Activated T-helper 17 cell treated with anti-CD3 and anti-CD28 coated beads, Interleukin-2, amount 50 U/mL, for 72 hours (primary cell): ENCODE measurements around the gene TWF2. TPM values are rescaled to one million over a fixed set of nuclear protein-coding genes. Genes with fewer than 3 reads are reported as not detected.
"Not testable (repeated sequence)": the region's sequence is repeated elsewhere in the genome, so short reads cannot be mapped to it uniquely, and the experiment has no call there.

ENCODE experiments used
- ATAC-seq: fragments of 150-1000 bp; cut with Tn5 transposase; replicated peaks from 2 replicates; pipeline ENCODE4 v1.10.0; 2021; ENCODE audit warnings: mild to moderate bottlenecking, moderate library complexity
- H3K27ac Mint-ChIP-seq: one replicate; pipeline ENCODE4 v1.8.0; 2022; ENCODE audit warnings: mixed read lengths
- H3K27me3 Mint-ChIP-seq: one replicate; pipeline ENCODE4 v1.8.0; 2022; ENCODE audit warnings: mixed read lengths
- H3K36me3 Mint-ChIP-seq: one replicate; pipeline ENCODE4 v1.8.0; 2022; ENCODE audit warnings: low read depth, mild to moderate bottlenecking, mixed read lengths
- H3K4me1 Mint-ChIP-seq: one replicate; pipeline ENCODE4 v1.8.0; 2022; ENCODE audit warnings: mixed read lengths
- H3K4me3 Mint-ChIP-seq: one replicate; pipeline ENCODE4 v1.8.0; 2022; ENCODE audit warnings: mild to moderate bottlenecking, mixed read lengths
- H3K9me3 Mint-ChIP-seq: one replicate; pipeline ENCODE4 v1.8.0; 2022; ENCODE audit warnings: mixed read lengths
- total RNA-seq, 2 donors: library from RNA; stranded (reverse); gene quantifications; one replicate each; pipeline ENCODE4 v1.2.3, GENCODE V29; 2022

Gene TWF2
- total RNA-seq, 2 donors from 2014 or later = 89.9 to 159 TPM

DNA sequence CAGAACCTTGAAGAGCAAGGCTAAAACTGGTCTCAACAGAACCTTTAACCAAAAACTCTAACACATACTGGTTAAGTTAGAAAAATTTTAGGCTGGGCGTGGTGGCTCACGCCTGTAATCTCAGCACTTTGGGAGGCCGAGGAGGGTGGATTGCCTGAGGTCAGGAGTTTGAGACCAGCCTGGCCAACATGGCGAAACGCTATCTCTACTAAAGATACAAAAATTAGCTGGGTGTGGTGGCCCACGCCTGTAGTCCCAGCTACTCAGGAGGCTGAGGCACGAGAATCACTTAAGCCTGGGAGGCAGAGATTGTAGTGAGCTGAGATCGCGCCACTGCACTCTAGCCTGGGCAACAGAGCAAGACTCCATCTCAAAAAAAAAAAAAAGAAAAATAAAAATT lies 33.2 kb upstream of the TWF2 start:
- H3K27me3 Mint-ChIP-seq, H3K9me3 Mint-ChIP-seq, ATAC-seq: not testable (repeated sequence)
- peaks cover 52% of the 10 kb centered on the region for H3K4me1 Mint-ChIP-seq
- peaks cover 100% of the 10 kb centered on the region for H3K36me3 Mint-ChIP-seq
- peak overlapping the region; percentile 95 for H3K4me3 Mint-ChIP-seq
- H3K27ac Mint-ChIP-seq = peak overlapping the region; percentile 87

DNA sequence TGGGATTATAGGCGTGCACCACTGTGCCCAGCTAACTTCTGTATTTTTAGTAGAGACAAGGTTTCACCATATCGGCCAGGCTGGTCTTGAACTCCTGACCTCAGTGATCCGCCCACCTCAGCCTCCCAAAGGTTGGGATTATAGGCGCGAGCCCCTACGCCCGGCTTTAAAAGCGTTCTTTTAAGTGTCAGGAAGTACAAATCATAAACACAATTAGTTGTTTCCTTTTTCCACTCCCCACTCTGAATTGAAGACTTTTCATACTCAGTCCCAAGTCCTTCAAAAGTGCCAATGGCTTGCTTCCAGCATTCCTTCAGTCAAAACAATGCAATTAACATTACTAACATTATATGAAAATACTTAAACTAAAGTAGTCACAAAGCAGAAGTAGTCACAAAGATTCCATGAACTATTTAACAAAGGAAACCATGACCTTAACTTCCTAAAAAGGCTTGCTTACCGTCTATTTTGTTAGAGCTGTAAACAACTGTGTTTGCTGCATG lies 31.3 kb upstream of the TWF2 start:
- H3K27ac Mint-ChIP-seq = peak overlapping the region; percentile 87
- ATAC-seq = no peak

DNA sequence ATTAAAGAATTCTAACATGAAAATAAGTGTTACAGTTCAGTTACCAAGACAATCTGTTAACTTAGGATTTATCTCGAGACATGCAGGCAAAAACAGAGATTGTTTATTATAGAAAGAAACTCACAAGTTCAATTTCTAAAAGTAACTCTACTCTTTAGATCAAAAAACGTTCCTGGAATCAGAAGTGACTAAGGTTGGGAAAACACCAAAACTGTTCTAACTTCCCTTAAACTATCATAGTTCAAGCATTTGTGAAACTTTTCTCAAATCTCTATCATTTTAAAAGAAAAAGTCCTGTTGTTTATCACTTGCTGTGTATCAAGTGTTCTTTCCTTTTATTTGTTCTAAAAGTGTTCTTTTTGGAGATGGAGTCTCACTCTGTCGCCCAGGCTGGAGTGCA lies 30.8 kb upstream of the TWF2 start:
- peaks cover 54% of the 10 kb centered on the region for H3K4me1 Mint-ChIP-seq
- peak; percentile 39 for ATAC-seq
- peak overlapping the region; percentile 87 for H3K27ac Mint-ChIP-seq
- H3K36me3 Mint-ChIP-seq = peaks cover 100% of the 10 kb centered on the region
- no peaks in the 10 kb centered on the region for H3K27me3 Mint-ChIP-seq
- no peaks in the 10 kb centered on the region for H3K9me3 Mint-ChIP-seq
- H3K4me3 Mint-ChIP-seq = peak overlapping the region; percentile 95

More for the DNA sequence above, 31.3 kb upstream of the TWF2 start:
- peaks cover 54% of the 10 kb centered on the region for H3K4me1 Mint-ChIP-seq
- no peaks in the 10 kb centered on the region for H3K27me3 Mint-ChIP-seq
- peaks cover 100% of the 10 kb centered on the region for H3K36me3 Mint-ChIP-seq
- H3K9me3 Mint-ChIP-seq = no peaks in the 10 kb centered on the region
- peak overlapping the region; percentile 95 for H3K4me3 Mint-ChIP-seq

DNA sequence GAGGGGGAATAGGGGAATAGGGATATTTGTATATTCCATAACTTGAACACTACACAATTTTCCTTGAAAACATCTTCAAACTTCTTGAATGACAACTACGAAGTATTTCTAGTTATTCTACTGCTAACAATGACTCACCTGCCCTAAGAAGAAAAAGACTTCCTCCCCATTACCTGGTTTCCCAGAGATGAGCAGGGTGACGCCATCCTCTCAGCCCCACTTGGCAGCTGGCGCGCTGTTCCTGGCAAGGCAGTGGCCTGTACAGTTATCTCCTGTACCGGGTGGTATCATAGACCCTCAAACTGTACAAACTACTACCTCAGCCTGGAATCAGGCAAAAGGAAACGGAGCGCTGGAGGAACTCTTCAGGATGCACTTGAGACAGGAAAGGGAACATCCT lies 29.1 kb upstream of the TWF2 start:
- peak overlapping the region; percentile 87 for H3K27ac Mint-ChIP-seq
- no peaks in the 10 kb centered on the region for H3K27me3 Mint-ChIP-seq
- H3K4me1 Mint-ChIP-seq = peaks cover 58% of the 10 kb centered on the region
- H3K36me3 Mint-ChIP-seq = peaks cover 100% of the 10 kb centered on the region
- no peaks in the 10 kb centered on the region for H3K9me3 Mint-ChIP-seq
- peak overlapping the region; percentile 95 for H3K4me3 Mint-ChIP-seq
- peak; percentile 80 for ATAC-seq

DNA sequence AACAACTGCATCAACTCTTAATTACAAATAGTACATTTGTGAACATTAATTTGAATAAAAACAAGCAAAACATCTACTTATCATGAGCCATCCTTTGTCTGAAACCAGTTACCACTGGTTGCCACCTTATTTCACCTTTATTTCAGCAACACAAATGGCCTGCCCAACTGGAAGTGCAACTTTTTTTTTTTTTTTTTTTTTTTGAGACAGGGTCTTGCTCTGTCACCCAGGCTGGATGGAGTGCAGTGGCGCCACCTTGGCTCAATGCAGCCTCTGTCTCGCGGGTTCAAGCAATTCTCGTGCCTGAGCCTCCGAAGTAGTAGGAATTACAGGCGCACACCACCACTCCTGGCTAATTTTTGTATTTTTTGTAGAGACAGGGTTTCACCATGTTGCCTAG lies 26.4 kb upstream of the TWF2 start:
- Mint-ChIP-seq H3K4me3 (no peak overlapping the region), H3K36me3 (peaks cover 100% of the 10 kb centered on the region), H3K27me3 (no peaks in the 10 kb centered on the region), H3K4me1 (peaks cover 52% of the 10 kb centered on the region), H3K27ac (no peak overlapping the region), H3K9me3 (no peaks in the 10 kb centered on the region)
- ATAC-seq = no peak

DNA sequence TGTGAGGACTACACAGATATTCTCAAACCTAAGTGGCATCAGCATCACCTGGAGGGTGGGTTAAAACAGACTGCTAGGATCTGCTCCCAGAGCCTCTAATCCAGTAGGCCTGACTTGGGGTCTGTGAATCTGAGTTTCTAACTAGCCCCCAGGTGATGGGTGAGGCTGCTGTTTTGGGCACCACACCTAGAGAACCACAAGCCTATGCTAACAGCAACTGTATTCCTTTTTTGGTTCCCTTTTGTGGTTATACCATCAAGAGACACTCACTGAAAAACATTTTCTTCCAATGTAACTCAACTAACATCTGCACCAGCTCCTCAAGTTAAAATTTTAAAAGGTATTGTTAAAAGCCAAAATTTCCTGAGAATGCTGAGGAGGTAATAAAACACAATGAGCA lies 23.5 kb upstream of the TWF2 start:
- Mint-ChIP-seq H3K27me3 (no peaks in the 10 kb centered on the region), H3K4me3 (peak overlapping the region; percentile 61), H3K4me1 (peaks cover 58% of the 10 kb centered on the region), H3K9me3 (no peaks in the 10 kb centered on the region), H3K36me3 (peaks cover 100% of the 10 kb centered on the region), H3K27ac (peak overlapping the region; percentile 88)
- ATAC-seq = no peak

DNA sequence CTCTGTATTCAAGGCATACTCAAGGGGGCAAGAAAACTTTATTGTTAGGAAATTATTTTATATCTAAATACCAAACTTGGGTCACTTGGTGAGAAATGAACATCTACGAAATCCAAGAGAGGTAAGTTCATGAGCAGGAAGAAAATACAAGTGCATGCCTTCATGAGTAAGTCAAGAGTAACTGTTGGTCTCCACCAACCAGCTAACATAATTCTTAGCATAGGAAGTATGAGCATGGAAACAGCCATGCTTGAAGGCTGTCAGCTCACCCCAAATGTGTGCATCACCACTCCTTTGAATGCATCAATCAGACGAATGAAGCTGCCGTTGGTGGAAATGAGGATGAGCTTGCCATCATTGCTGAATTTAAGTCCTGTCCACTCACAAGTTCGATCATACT lies 20.5 kb upstream of the TWF2 start:
- Mint-ChIP-seq H3K9me3 (no peaks in the 10 kb centered on the region), H3K27ac (peak overlapping the region; percentile 74), H3K4me3 (peak overlapping the region; percentile 44), H3K27me3 (no peaks in the 10 kb centered on the region), H3K36me3 (peaks cover 100% of the 10 kb centered on the region), H3K4me1 (peaks cover 70% of the 10 kb centered on the region)
- peak; percentile 57 for ATAC-seq

DNA sequence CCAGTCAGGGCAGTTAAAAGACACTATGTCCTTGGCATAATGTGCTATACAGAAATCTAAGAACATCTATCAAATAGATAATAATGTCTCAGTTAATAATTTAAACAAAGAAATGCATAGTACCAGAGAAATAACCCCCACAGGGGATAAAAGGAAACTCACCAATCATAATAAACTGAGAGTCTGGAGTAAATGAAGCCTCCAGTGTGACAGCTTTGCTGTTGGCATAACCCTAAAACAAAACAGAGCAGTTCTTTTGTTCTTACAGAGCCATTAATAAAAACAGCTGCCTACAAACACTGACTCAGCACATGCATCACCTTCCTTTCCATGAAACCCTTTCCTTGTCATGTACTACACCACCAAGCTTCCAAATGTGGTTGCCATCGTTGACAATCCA lies 20.1 kb upstream of the TWF2 start:
- H3K4me3 Mint-ChIP-seq = peak overlapping the region; percentile 44
- H3K36me3 Mint-ChIP-seq = peaks cover 100% of the 10 kb centered on the region
- peaks cover 70% of the 10 kb centered on the region for H3K4me1 Mint-ChIP-seq
- no peaks in the 10 kb centered on the region for H3K9me3 Mint-ChIP-seq
- no peaks in the 10 kb centered on the region for H3K27me3 Mint-ChIP-seq
- ATAC-seq = peak; percentile 74
- H3K27ac Mint-ChIP-seq = peak overlapping the region; percentile 74

DNA sequence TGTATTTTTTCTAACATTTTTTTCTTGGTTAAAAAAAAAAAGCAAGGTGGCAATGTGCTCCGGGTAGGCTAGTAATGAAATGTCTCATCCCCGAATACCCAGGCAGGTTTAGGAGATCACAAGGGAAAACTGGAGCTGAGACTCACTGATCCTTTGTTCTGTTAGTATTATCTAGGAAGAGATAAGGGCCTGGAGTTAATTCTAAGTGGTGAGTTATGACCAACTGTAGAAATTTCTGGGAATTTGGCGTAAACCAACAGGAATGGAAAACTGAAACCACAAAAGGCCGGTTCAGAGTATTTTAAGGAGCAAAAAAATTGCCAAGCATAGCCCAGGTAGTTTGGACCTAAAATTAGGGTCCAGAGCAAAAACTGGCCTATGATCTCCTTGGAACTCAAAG lies 19.0 kb upstream of the TWF2 start:
- H3K27me3 Mint-ChIP-seq = no peaks in the 10 kb centered on the region
- H3K4me1 Mint-ChIP-seq = peaks cover 70% of the 10 kb centered on the region
- no peaks in the 10 kb centered on the region for H3K9me3 Mint-ChIP-seq
- peak overlapping the region; percentile 74 for H3K27ac Mint-ChIP-seq
- H3K4me3 Mint-ChIP-seq = peak overlapping the region; percentile 44
- H3K36me3 Mint-ChIP-seq = peaks cover 100% of the 10 kb centered on the region
- no peak for ATAC-seq

DNA sequence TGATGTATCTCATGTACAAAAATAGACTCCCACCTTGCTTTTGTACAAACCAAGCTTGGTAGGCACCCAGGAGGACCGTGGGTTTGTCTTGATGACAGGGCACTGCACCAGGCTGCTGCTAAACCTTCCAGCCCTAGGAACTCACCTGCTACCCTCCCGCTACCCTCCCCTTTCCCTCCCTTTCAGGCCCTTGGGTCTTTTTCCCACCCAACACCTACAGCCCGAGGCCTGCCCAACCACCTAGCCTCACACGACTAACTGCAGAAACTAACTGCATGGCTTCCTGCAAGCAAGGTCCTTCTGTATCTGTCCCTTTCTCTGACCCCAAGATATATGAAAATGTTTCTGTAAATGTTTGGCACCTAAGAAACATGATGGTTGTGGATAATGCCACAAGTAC lies 17.7 kb upstream of the TWF2 start:
- peaks cover 68% of the 10 kb centered on the region for H3K4me1 Mint-ChIP-seq
- peak overlapping the region; percentile 74 for H3K27ac Mint-ChIP-seq
- no peaks in the 10 kb centered on the region for H3K27me3 Mint-ChIP-seq
- no peak for ATAC-seq
- peaks cover 100% of the 10 kb centered on the region for H3K36me3 Mint-ChIP-seq
- no peaks in the 10 kb centered on the region for H3K9me3 Mint-ChIP-seq
- peak overlapping the region; percentile 44 for H3K4me3 Mint-ChIP-seq

DNA sequence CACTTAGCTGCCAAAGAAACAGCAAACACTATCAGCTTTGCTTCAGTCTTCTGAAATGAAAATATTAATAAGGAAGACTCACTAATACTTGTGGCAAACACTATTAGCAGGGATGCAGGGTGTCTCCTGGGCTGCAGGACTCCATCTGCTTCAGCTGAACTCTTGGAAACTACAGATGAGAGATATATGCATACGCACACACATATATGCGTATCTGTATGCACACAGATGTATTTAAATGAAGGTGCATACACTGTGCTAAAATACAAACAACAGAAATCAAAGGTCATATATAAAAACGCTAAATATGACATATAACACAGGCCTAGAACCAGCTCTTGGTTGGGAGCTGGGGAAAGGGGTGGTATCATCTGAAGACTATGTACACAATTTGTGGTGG lies 17.2 kb upstream of the TWF2 start:
- no peaks in the 10 kb centered on the region for H3K9me3 Mint-ChIP-seq
- peaks cover 68% of the 10 kb centered on the region for H3K4me1 Mint-ChIP-seq
- peaks cover 100% of the 10 kb centered on the region for H3K36me3 Mint-ChIP-seq
- H3K4me3 Mint-ChIP-seq = no peak overlapping the region
- H3K27ac Mint-ChIP-seq = peak overlapping the region; percentile 74
- no peak for ATAC-seq
- H3K27me3 Mint-ChIP-seq = no peaks in the 10 kb centered on the region

DNA sequence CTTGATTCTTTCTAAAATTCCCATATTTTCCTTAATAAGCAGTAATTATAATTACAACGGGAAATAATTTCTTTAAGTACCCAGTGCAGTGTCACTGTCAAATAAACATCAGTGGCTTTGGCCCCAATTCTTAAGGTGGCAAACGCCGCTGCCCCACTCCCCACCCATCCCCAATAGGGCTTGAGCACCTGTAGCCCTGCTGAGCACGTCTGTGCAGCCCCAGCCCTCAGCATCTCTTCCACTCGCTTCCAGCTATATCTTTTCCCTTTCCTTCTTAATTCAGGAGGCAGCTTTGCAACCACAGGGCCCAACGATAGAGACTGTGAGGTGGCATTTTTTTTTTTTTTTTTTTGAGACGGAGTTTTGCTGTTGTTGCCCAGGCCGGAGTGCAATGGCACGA lies 15.7 kb upstream of the TWF2 start:
- no peaks in the 10 kb centered on the region for H3K27me3 Mint-ChIP-seq
- peak overlapping the region; percentile 83 for H3K4me3 Mint-ChIP-seq
- H3K27ac Mint-ChIP-seq = peak overlapping the region; percentile 74
- no peaks in the 10 kb centered on the region for H3K9me3 Mint-ChIP-seq
- ATAC-seq = no peak
- H3K36me3 Mint-ChIP-seq = peaks cover 100% of the 10 kb centered on the region
- H3K4me1 Mint-ChIP-seq = peaks cover 72% of the 10 kb centered on the region

DNA sequence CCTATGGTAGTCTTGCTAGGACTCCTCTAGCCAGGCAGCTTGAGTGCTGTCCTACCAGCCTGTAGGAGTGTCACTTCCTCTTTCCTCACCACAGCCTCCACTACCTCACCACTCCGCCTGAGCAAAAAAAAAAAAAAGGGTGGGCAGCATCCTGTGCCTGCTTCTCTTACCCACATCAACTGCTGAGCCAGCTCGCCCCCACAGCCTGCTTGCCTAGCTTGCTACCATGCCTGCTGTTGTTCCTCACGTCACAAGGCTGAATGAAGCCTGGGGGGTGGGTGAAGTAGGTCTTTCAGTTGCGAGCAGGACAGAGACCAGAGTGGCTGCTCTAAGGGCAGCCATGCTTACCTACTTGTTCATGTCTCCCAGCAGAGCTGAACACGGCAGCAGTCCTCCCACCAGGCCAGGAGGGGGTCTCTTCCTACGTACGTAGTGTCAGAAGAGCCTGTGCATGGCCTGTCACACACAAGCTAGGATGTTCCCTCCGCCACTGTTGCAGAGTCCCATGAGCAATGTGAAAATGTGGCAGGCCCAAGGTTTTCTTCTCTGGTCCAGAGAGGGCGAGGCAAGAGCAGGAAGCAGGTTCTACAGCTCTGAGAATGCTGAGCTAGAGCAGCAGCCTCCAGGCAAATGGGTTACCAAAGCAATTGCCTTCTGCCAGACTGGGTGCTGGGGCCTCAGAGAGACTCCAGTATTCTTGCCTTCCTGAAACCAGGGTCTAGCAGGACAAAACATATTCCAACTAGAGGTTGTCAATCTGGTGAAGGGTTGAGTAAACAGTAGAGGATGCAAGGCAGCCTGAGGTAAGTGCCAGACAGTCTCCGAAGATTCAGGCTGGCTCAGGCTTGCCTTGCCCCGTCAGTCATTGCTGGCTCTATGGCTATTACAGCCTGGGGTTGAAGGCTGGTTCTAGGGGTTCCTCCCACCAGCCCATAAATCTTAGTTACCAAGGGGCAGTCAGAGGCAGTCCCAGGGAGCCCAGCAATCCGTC lies 14.7 kb upstream of the TWF2 start:
- Mint-ChIP-seq H3K27me3 (no peaks in the 10 kb centered on the region), H3K4me1 (peaks cover 67% of the 10 kb centered on the region)
- peak; percentile 95 for ATAC-seq

DNA sequence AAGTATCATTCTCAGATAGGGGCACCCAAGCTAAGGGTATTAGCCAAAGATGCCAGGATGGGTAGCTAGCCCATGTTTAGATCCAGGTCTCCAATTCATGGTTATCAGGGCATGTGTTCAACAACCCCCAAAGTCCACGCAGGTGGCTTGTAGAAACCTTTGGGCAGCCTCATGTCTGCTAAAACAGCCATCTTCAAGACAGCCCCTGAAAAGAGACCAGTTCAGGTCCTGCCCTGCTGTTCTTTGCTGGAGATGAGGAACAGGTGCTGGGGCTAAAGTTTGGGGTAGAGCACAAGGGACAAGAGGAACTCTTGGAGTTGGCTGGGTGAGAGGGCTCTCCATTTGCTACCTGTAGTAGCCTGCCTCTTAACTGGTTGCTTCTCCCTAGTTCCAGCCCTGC lies 11.2 kb upstream of the TWF2 start:
- Mint-ChIP-seq H3K27me3 (no peaks in the 10 kb centered on the region), H3K27ac (peak overlapping the region; percentile 92), H3K36me3 (peaks cover 95% of the 10 kb centered on the region), H3K9me3 (no peaks in the 10 kb centered on the region), H3K4me3 (peak overlapping the region; percentile 97), H3K4me1 (peaks cover 55% of the 10 kb centered on the region)
- no peak for ATAC-seq

More for the DNA sequence above, 14.7 kb upstream of the TWF2 start:
- Mint-ChIP-seq H3K27ac (peak overlapping the region; percentile 90), H3K36me3 (peaks cover 100% of the 10 kb centered on the region), H3K9me3 (no peaks in the 10 kb centered on the region), H3K4me3 (peak overlapping the region; percentile 83)

DNA sequence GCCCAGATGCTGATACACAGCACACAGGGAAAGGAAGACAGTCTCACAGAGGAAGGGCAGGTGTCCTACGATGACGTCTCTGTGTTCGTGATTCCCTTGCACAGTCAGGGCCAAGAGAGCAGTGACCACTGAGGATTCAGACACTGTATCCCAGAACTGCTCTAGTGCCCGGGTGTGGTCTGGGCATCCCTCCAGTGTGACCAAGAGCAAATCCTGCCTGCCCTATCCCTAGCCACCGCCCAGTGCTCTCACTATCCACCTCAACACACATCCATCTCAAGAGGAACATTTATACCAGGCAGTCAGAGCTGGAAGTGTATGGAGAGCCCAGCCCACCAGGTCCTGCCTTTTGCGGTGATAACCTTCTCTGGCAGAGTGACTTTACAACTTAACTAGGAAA lies 10.7 kb upstream of the TWF2 start:
- Mint-ChIP-seq H3K36me3 (peaks cover 95% of the 10 kb centered on the region), H3K4me1 (peaks cover 54% of the 10 kb centered on the region), H3K27me3 (no peaks in the 10 kb centered on the region), H3K4me3 (peak overlapping the region; percentile 97), H3K27ac (peak overlapping the region; percentile 92), H3K9me3 (no peaks in the 10 kb centered on the region)
- no peak for ATAC-seq
